Lower lobe of right lung (tissue), 2 donors: ENCODE measurements around the gene ANKRD31. TPM values are rescaled to one million over a fixed set of nuclear protein-coding genes. Genes with fewer than 3 reads are reported as not detected.
"Not testable (repeated sequence)": the region's sequence is repeated elsewhere in the genome, so short reads cannot be mapped to it uniquely, and the experiment has no call there.

ENCODE experiments used
- ATAC-seq, 2 donors: fragments of 200-7000 bp; cut with Tn5 transposase; one replicate each; pipeline ENCODE4 v1.9.1; 2020 to 2022; ENCODE audit warnings: mild to moderate bottlenecking in 2 of 2, moderate library complexity in 2 of 2
- DNase-seq: peaks from one replicate; pipeline ENCODE4 v3.0.0-alpha.2; 2020
- H3K27ac ChIP-seq: fragments of 200-600 bp; one replicate; pipeline ENCODE4 v1.8.0; 2022
- H3K27me3 ChIP-seq: fragments of 200-600 bp; one replicate; pipeline ENCODE4 v1.8.0; 2022; ENCODE audit warnings: low read depth
- H3K36me3 ChIP-seq: fragments of 200-600 bp; one replicate; pipeline ENCODE4 v1.8.0; 2022; ENCODE audit warnings: mild to moderate bottlenecking
- H3K4me1 ChIP-seq: fragments of 200-600 bp; one replicate; pipeline ENCODE4 v1.8.0; 2022
- H3K4me3 ChIP-seq: fragments of 200-600 bp; one replicate; pipeline ENCODE4 v1.8.0; 2022; ENCODE audit warnings: mild to moderate bottlenecking
- H3K9me3 ChIP-seq: fragments of 200-600 bp; one replicate; pipeline ENCODE4 v1.8.0; 2022
- CTCF ChIP-seq: fragments of 200-600 bp; IDR thresholded peaks from one replicate; pipeline ENCODE4 v1.8.0; 2022; ENCODE audit warnings: antibody characterized with exemption, mild to moderate bottlenecking
- intact Hi-C: fragments of 100-400 bp; cut with DNase I; formaldehyde crosslinking; loops from one replicate; pipeline ENCODE4 v1.11.0; 2022
- total RNA-seq: library from RNA; stranded (reverse); fragmentation: NEBNext Ultra II Directional; extraction: Animal tissue kit (Norgen Biotek cat#: 25700); gene quantifications from one replicate; pipeline ENCODE4 v1.2.1, GENCODE V29; 2021
- donor health status: DM: no; HTN: yes; CAD: no; lungs with severe emphysema.

The ANKRD31 gene
- total RNA-seq, 1 donor from 2014 or later: 0.27 TPM

GRCh38 chr5:75142566-75143136 is 94.0 kb downstream of the ANKRD31 start:
- intact Hi-C loops: no loop called here
- no peak for TF ChIP-seq CTCF
- Histone ChIP-seq H3K36me3 (no peaks in the 10 kb centered on the region), H3K27me3 (no peaks in the 10 kb centered on the region), H3K4me3 (no peak overlapping the region), H3K27ac (no peak overlapping the region), H3K4me1 (no peaks in the 10 kb centered on the region), H3K9me3 (no peaks in the 10 kb centered on the region)
- DNase-seq: no peak
- no peak for ATAC-seq

- Histone ChIP-seq H3K27ac (no peak overlapping the region), H3K4me3 (no peak overlapping the region), H3K9me3 (no peaks in the 10 kb centered on the region), H3K4me1 (no peaks in the 10 kb centered on the region), H3K27me3 (no peaks in the 10 kb centered on the region), H3K36me3 (no peaks in the 10 kb centered on the region)
- no peak for ATAC-seq
- intact Hi-C loops: no loop called here
- TF ChIP-seq CTCF: no peak
- no peak for DNase-seq
Measured at GRCh38 chr5:75140277-75140676, 96.4 kb downstream of the ANKRD31 start.

GRCh38 chr5:75138689-75139088 is 98.0 kb downstream of the ANKRD31 start:
- ATAC-seq (no peak), DNase-seq (no peak)
- TF ChIP-seq CTCF: no peak
- Histone ChIP-seq H3K9me3 (no peaks in the 10 kb centered on the region), H3K36me3 (no peaks in the 10 kb centered on the region), H3K27ac (no peak overlapping the region), H3K4me3 (no peak overlapping the region), H3K27me3 (no peaks in the 10 kb centered on the region), H3K4me1 (no peaks in the 10 kb centered on the region)
- intact Hi-C loops: no loop called here

- H3K9me3 ChIP-seq: no peaks in the 10 kb centered on the region
- H3K27me3 ChIP-seq: no peaks in the 10 kb centered on the region
- no peak overlapping the region for H3K27ac ChIP-seq
- DNase-seq (no peak), ATAC-seq (no peak)
- H3K36me3 ChIP-seq: no peaks in the 10 kb centered on the region
- intact Hi-C loops: no loop called here
- H3K4me1 ChIP-seq: no peaks in the 10 kb centered on the region
- H3K4me3 ChIP-seq: no peak overlapping the region
- no peak for TF ChIP-seq CTCF
Measured at GRCh38 chr5:75130818-75131349, 105.8 kb downstream of the ANKRD31 start.

GRCh38 chr5:75116856-75117255 is 119.8 kb downstream of the ANKRD31 start:
- Histone ChIP-seq H3K9me3 (no peaks in the 10 kb centered on the region), H3K27ac (no peak overlapping the region), H3K4me3 (no peak overlapping the region), H3K4me1 (no peaks in the 10 kb centered on the region), H3K36me3 (no peaks in the 10 kb centered on the region), H3K27me3 (no peaks in the 10 kb centered on the region)
- no peak for TF ChIP-seq CTCF
- intact Hi-C loops: no loop called here
- no peak for ATAC-seq
- DNase-seq: no peak

- H3K9me3 ChIP-seq, ATAC-seq: not testable (repeated sequence)
Measured at GRCh38 chr5:75114311-75114710, 122.4 kb downstream of the ANKRD31 start.

More at GRCh38 chr5:75114311-75114710, 122.4 kb downstream of the ANKRD31 start:
- DNase-seq, H3K36me3 ChIP-seq, H3K4me3 ChIP-seq, H3K27ac ChIP-seq, H3K27me3 ChIP-seq, intact Hi-C loops, H3K4me1 ChIP-seq: not testable (repeated sequence)
